H9 (cell line): ENCODE results near the gene PCDHGB5. TPM values are rescaled to one million over a fixed set of nuclear protein-coding genes. Genes with fewer than 3 reads are reported as not detected.

Source experiments
- DNase-seq: peaks from one replicate; pipeline ENCODE4 v3.0.0-alpha.2; 2017
- H2AFZ ChIP-seq: one replicate; pipeline ENCODE4 v1.6.1; 2013; ENCODE audit warnings: mild to moderate bottlenecking, low read length, control low read depth, moderate library complexity
- H2AK5ac ChIP-seq: 2 replicates; pipeline ENCODE4 v1.6.1; 2013; ENCODE audit warnings: low read length, control low read depth, mixed read lengths; ENCODE audit not compliant: insufficient read length
- H2BK120ac ChIP-seq: one replicate; pipeline ENCODE4 v1.6.1; 2013; ENCODE audit warnings: low read depth, mild to moderate bottlenecking, low read length, control low read depth, inconsistent platforms; ENCODE audit not compliant: poor library complexity, severe bottlenecking
- H2BK12ac ChIP-seq: 2 replicates; pipeline ENCODE4 v1.6.1; 2013; ENCODE audit warnings: low read length, control low read depth, mixed read lengths, low read depth; ENCODE audit not compliant: insufficient read length
- H2BK15ac ChIP-seq: 2 replicates; pipeline ENCODE4 v1.6.1; 2013; ENCODE audit warnings: low read depth, low read length, control low read depth
- H2BK20ac ChIP-seq: one replicate; pipeline ENCODE4 v1.6.1; 2013; ENCODE audit warnings: low read depth, mild to moderate bottlenecking, low read length, control low read depth, inconsistent platforms; ENCODE audit not compliant: poor library complexity, severe bottlenecking
- H2BK5ac ChIP-seq: 2 replicates; pipeline ENCODE4 v1.6.1; 2013; ENCODE audit warnings: low read length, control low read depth, mixed read lengths; ENCODE audit not compliant: insufficient read length
- H3K14ac ChIP-seq: 2 replicates; pipeline ENCODE4 v1.6.1; 2013; ENCODE audit warnings: low read length, control low read depth; ENCODE audit not compliant: insufficient read depth
- H3K18ac ChIP-seq: 2 replicates; pipeline ENCODE4 v1.6.1; 2013; ENCODE audit warnings: low read depth, mild to moderate bottlenecking, mixed read lengths, low read length, control low read depth; ENCODE audit not compliant: insufficient read length
- H3K23ac ChIP-seq: 2 replicates; pipeline ENCODE4 v1.6.1; 2013; ENCODE audit warnings: low read length, control low read depth, mixed read lengths, low read depth; ENCODE audit not compliant: insufficient read length
- H3K23me2 ChIP-seq: 2 replicates; pipeline ENCODE4 v1.6.1; 2013; ENCODE audit warnings: low read depth, mild to moderate bottlenecking, mixed read lengths, low read length, control low read depth; ENCODE audit not compliant: insufficient read length, poor library complexity, severe bottlenecking
- H3K27ac ChIP-seq: 2 replicates; pipeline ENCODE4 v1.5.1; 2013; ENCODE audit warnings: low read length, control low read depth, mixed read lengths, low read depth; ENCODE audit not compliant: insufficient read length
- H3K27me3 ChIP-seq: 2 replicates; pipeline ENCODE4 v1.6.1; 2013; ENCODE audit warnings: low read length, control low read depth, inconsistent platforms; ENCODE audit not compliant: insufficient read depth
- H3K4ac ChIP-seq: 2 replicates; pipeline ENCODE4 v1.6.1; 2013; ENCODE audit warnings: low read depth, mild to moderate bottlenecking, control low read depth, inconsistent platforms, low read length, moderate library complexity
- H3K4me1 ChIP-seq: 2 replicates; pipeline ENCODE4 v1.6.1; 2013; ENCODE audit warnings: low read length, control low read depth, inconsistent platforms; ENCODE audit not compliant: insufficient read depth
- H3K4me2 ChIP-seq: 2 replicates; pipeline ENCODE4 v1.6.1; 2013; ENCODE audit warnings: low read length, control low read depth, mixed read lengths; ENCODE audit not compliant: insufficient read length, insufficient read depth
- H3K56ac ChIP-seq: 2 replicates; pipeline ENCODE4 v1.6.1; 2013; ENCODE audit warnings: low read depth, mild to moderate bottlenecking, mixed read lengths, low read length, control low read depth; ENCODE audit not compliant: insufficient read length
- H3K79me1 ChIP-seq: 2 replicates; pipeline ENCODE4 v1.6.1; 2013; ENCODE audit warnings: low read depth, mild to moderate bottlenecking, moderate library complexity, low read length, control low read depth, inconsistent platforms; ENCODE audit not compliant: insufficient read depth, poor library complexity, severe bottlenecking
- H3K79me2 ChIP-seq: 2 replicates; pipeline ENCODE4 v1.6.1; 2013; ENCODE audit warnings: low read length, control low read depth, inconsistent platforms; ENCODE audit not compliant: insufficient read depth
- H3K9ac ChIP-seq: 2 replicates; pipeline ENCODE4 v1.6.1; 2013; ENCODE audit warnings: low read length, control low read depth, mixed read lengths; ENCODE audit not compliant: insufficient read length; ENCODE audit errors: extremely low read depth
- H3K9me3 ChIP-seq: one replicate; pipeline ENCODE4 v1.6.1; 2013; ENCODE audit warnings: low read depth, low read length, inconsistent platforms; ENCODE audit not compliant: control insufficient read depth
- H3T11ph ChIP-seq: one replicate; pipeline ENCODE4 v1.6.1; 2013; ENCODE audit warnings: mild to moderate bottlenecking, low read length, control low read depth, inconsistent platforms
- H4K20me1 ChIP-seq: one replicate; pipeline ENCODE4 v1.6.1; 2013; ENCODE audit not compliant: control insufficient read depth, insufficient read length, insufficient read depth
- H4K5ac ChIP-seq: 2 replicates; pipeline ENCODE4 v1.6.1; 2013; ENCODE audit warnings: low read depth, mild to moderate bottlenecking, mixed read lengths, low read length, control low read depth; ENCODE audit not compliant: insufficient read length
- H4K8ac ChIP-seq: replicated peaks from 2 replicates; pipeline ENCODE4 v1.6.1; 2013; ENCODE audit warnings: low read length, control low read depth, mixed read lengths, low read depth; ENCODE audit not compliant: insufficient read length
- H4K91ac ChIP-seq: 2 replicates; pipeline ENCODE4 v1.6.1; 2013; ENCODE audit warnings: low read depth, mild to moderate bottlenecking, moderate library complexity, mixed read lengths, low read length, control low read depth; ENCODE audit not compliant: insufficient read length
- H3K27ac Mint-ChIP-seq, 3 experiments: 2 replicates in 2 of 3; 3 replicates in 1 of 3; pipeline ENCODE4 v1.8.0; 2020 to 2021; ENCODE audit warnings: mixed read lengths in 3 of 3, mild to moderate bottlenecking in 1 of 3, moderate library complexity in 1 of 3
- H3K27me3 Mint-ChIP-seq: 2 replicates; pipeline ENCODE4 v1.8.0; 2021; ENCODE audit warnings: low read depth, mild to moderate bottlenecking, moderate library complexity, mixed read lengths
- H3K36me3 Mint-ChIP-seq, 3 experiments: 2 replicates in 2 of 3; 3 replicates in 1 of 3; pipeline ENCODE4 v1.8.0; 2020 to 2021; ENCODE audit warnings: low read depth in 3 of 3, mixed read lengths in 3 of 3; ENCODE audit not compliant: insufficient read depth in 1 of 3
- H3K4me1 Mint-ChIP-seq, 2 experiments: 2 replicates each; pipeline ENCODE4 v1.8.0; 2020; ENCODE audit warnings: mixed read lengths in 2 of 2
- H3K4me3 Mint-ChIP-seq, 2 experiments: 2 replicates in 1 of 2; 3 replicates in 1 of 2; pipeline ENCODE4 v1.8.0; 2020 to 2021; ENCODE audit warnings: mild to moderate bottlenecking in 2 of 2, mixed read lengths in 2 of 2, moderate library complexity in 1 of 2
- H3K9me3 Mint-ChIP-seq, 2 experiments: 2 replicates in 1 of 2; 3 replicates in 1 of 2; pipeline ENCODE4 v1.8.0; 2020; ENCODE audit warnings: mild to moderate bottlenecking in 2 of 2, mixed read lengths in 2 of 2, moderate library complexity in 1 of 2
- WGBS: extraction: QIAGEN DNeasy Blood & Tissue Kit; methylation state at CpG from one replicate; pipeline ENCODE4 v1.1.7; 2013; ENCODE audit warnings: missing lambda C conversion rate, low lambda C conversion rate, mixed read lengths; ENCODE audit not compliant: insufficient read length; ENCODE audit errors: extremely low coverage; 5-methylcytosine and 5-hydroxymethylcytosine counted together
- total RNA-seq: library from RNA; stranded (reverse); gene quantifications from 2 replicates; pipeline ENCODE4 v1.2.1, GENCODE V29; 2021
- TF ChIP-seq, protein P1 (sequence below): fragments of 200-600 bp; sonication (generic); conservative IDR thresholded peaks from 3 replicates; pipeline ENCODE4 v1.8.0; 2021; ENCODE audit warnings: antibody characterized with exemption, mild to moderate bottlenecking

Gene PCDHGB5
- total RNA-seq, 1 experiment from 2014 or later: 3.8 TPM

- H3K4me2 ChIP-seq: no peak overlapping the region
- H3K9me3 Mint-ChIP-seq: peaks cover 47 to 70% of the 10 kb centered on the region in 2 experiments
- DNase-seq: no peak
- no peak overlapping the region for H2BK120ac ChIP-seq
- no peaks in the 10 kb centered on the region for H3K79me2 ChIP-seq
- no peak overlapping the region for H3K23ac ChIP-seq
- H3K27ac ChIP-seq: no peak overlapping the region
- no peak overlapping the region for H3K9ac ChIP-seq
- no peaks in the 10 kb centered on the region for H3K4me1 Mint-ChIP-seq
- H2AK5ac ChIP-seq: no peak overlapping the region
- no peak overlapping the region for H4K5ac ChIP-seq
- no peak overlapping the region for H2AFZ ChIP-seq
- no peaks in the 10 kb centered on the region for H3K79me1 ChIP-seq
- H2BK20ac ChIP-seq: no peak overlapping the region
- no peak overlapping the region for H2BK12ac ChIP-seq
- H3K27ac Mint-ChIP-seq: no peak overlapping the region
- no peak overlapping the region for H4K91ac ChIP-seq
- H3K27me3 Mint-ChIP-seq: no peaks in the 10 kb centered on the region
- WGBS: no CpG with 5 or more reads among the region's 61 CpGs
- no peaks in the 10 kb centered on the region for H3K27me3 ChIP-seq
- no peaks in the 10 kb centered on the region for H3K4me1 ChIP-seq
- H3T11ph ChIP-seq: no peak overlapping the region
- no peaks in the 10 kb centered on the region for H4K20me1 ChIP-seq
- no peak overlapping the region for H2BK15ac ChIP-seq
- H3K36me3 Mint-ChIP-seq: peaks cover 19 to 44% (median 38%) of the 10 kb centered on the region in 3 experiments
- H3K4ac ChIP-seq: no peak overlapping the region
- H4K8ac ChIP-seq: no peak overlapping the region
- no peak overlapping the region for H3K4me3 Mint-ChIP-seq
- H3K14ac ChIP-seq: no peak overlapping the region
- H3K56ac ChIP-seq: no peak overlapping the region
- peaks cover 34% of the 10 kb centered on the region for H3K9me3 ChIP-seq
- H3K18ac ChIP-seq: no peak overlapping the region
- TF ChIP-seq, protein P1, sequence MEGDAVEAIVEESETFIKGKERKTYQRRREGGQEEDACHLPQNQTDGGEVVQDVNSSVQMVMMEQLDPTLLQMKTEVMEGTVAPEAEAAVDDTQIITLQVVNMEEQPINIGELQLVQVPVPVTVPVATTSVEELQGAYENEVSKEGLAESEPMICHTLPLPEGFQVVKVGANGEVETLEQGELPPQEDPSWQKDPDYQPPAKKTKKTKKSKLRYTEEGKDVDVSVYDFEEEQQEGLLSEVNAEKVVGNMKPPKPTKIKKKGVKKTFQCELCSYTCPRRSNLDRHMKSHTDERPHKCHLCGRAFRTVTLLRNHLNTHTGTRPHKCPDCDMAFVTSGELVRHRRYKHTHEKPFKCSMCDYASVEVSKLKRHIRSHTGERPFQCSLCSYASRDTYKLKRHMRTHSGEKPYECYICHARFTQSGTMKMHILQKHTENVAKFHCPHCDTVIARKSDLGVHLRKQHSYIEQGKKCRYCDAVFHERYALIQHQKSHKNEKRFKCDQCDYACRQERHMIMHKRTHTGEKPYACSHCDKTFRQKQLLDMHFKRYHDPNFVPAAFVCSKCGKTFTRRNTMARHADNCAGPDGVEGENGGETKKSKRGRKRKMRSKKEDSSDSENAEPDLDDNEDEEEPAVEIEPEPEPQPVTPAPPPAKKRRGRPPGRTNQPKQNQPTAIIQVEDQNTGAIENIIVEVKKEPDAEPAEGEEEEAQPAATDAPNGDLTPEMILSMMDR: no peak
- H3K23me2 ChIP-seq: no peaks in the 10 kb centered on the region
- no peak overlapping the region for H2BK5ac ChIP-seq
These were observed 2.0 kb downstream of the PCDHGB5 start for GRCh38 chr5:141399555-141400258.
